Caco-2 (cell line): Measurements from ENCODE around the gene RAB13. TPM values are rescaled to one million over a fixed set of nuclear protein-coding genes. Genes with fewer than 3 reads are reported as not detected.

Source experiments
- BruUV-seq: library from RNA; stranded (reverse); fragments of 400-500 nt; replicated peaks from 2 replicates; lab custom pipeline; 2021; lab: Mats Ljungman, UMichigan
- CTCF ChIA-PET: fragments of 300-600 bp; sonication (Branson Sonifier 250); formaldehyde crosslinking; loops from one replicate; lab custom pipeline; 2022; ENCODE audit warnings: antibody characterized with exemption; lab: Charles Lee
- POLR2A ChIA-PET: fragments of 300-600 bp; sonication (Branson Sonifier 250); formaldehyde crosslinking; loops from one replicate; lab custom pipeline; 2022; ENCODE audit warnings: antibody characterized with exemption; lab: Charles Lee
- DNase-seq, 2 experiments: peaks; one replicate each; pipeline versions ENCODE4 v3.0.0 to v3.0.0-alpha.2; 2020 to 2022
- H3K27me3 ChIP-seq: replicated peaks from 2 replicates; pipeline ENCODE4 v1.6.0; 2011; ENCODE audit warnings: low read length; ENCODE audit not compliant: control insufficient read depth, insufficient read depth
- H3K36me3 ChIP-seq: 2 replicates; pipeline ENCODE4 v1.5.1; 2011; ENCODE audit warnings: low read length; ENCODE audit not compliant: control insufficient read depth, insufficient read depth
- H3K4me1 ChIP-seq: fragments of 250-450 bp; sonication (Bioruptor Pico); 2 replicates; pipeline ENCODE4 v1.5.1; 2020; ENCODE audit warnings: mild to moderate bottlenecking
- H3K4me3 ChIP-seq: 2 replicates; pipeline ENCODE4 v1.5.1; 2011; ENCODE audit warnings: low read depth, mild to moderate bottlenecking, control low read depth, low read length
- H3K9me3 ChIP-seq: fragments of 250-450 bp; sonication (Bioruptor Pico); 2 replicates; pipeline ENCODE4 v1.5.1; 2020; ENCODE audit warnings: mild to moderate bottlenecking, moderate library complexity
- H3K27ac Mint-ChIP-seq: one replicate; pipeline ENCODE4 v1.8.0; 2022; ENCODE audit warnings: mixed read lengths; ENCODE audit not compliant: unreplicated experiment
- H3K27me3 Mint-ChIP-seq: one replicate; pipeline ENCODE4 v1.8.0; 2022; ENCODE audit warnings: mixed read lengths; ENCODE audit not compliant: insufficient read depth, unreplicated experiment
- H3K36me3 Mint-ChIP-seq: one replicate; pipeline ENCODE4 v1.8.0; 2022; ENCODE audit warnings: mild to moderate bottlenecking, mixed read lengths; ENCODE audit not compliant: insufficient read depth, unreplicated experiment
- H3K4me1 Mint-ChIP-seq: one replicate; pipeline ENCODE4 v1.8.0; 2022; ENCODE audit warnings: low read depth, mixed read lengths; ENCODE audit not compliant: unreplicated experiment
- H3K4me3 Mint-ChIP-seq: one replicate; pipeline ENCODE4 v1.8.0; 2022; ENCODE audit warnings: mild to moderate bottlenecking, moderate library complexity, mixed read lengths; ENCODE audit not compliant: unreplicated experiment
- H3K9me3 Mint-ChIP-seq: one replicate; pipeline ENCODE4 v1.8.0; 2022; ENCODE audit warnings: mixed read lengths; ENCODE audit not compliant: unreplicated experiment
- intact Hi-C: fragments of 100-400 bp; cut with micrococcal nuclease; formaldehyde crosslinking; loops from one replicate; pipeline ENCODE4 v1.10.0; 2022; ENCODE audit not compliant: unreplicated experiment
- total RNA-seq: library from RNA; stranded (reverse); gene quantifications from 2 replicates; pipeline ENCODE4 v1.2.3, GENCODE V29; 2022
- TF ChIP-seq, protein P1 (sequence below), 2 experiments: fragments of 200-600 bp in 1 of 2; IDR thresholded peaks; 1 replicate in 1 of 2; 2 replicates in 1 of 2; pipeline versions ENCODE4 v1.5.1 to v1.8.0; 2011 to 2022; ENCODE audit warnings: antibody characterized with exemption in 1 of 2, control low read depth in 1 of 2, inconsistent platforms in 1 of 2, low read depth in 1 of 2, low read length in 1 of 2, mild to moderate bottlenecking in 1 of 2, moderate library complexity in 1 of 2; ENCODE audit not compliant: insufficient read depth in 1 of 2, severe bottlenecking in 1 of 2, unreplicated experiment in 1 of 2

RAB13 gene
- total RNA-seq, 1 experiment from 2014 or later: 79.3 TPM

DNA sequence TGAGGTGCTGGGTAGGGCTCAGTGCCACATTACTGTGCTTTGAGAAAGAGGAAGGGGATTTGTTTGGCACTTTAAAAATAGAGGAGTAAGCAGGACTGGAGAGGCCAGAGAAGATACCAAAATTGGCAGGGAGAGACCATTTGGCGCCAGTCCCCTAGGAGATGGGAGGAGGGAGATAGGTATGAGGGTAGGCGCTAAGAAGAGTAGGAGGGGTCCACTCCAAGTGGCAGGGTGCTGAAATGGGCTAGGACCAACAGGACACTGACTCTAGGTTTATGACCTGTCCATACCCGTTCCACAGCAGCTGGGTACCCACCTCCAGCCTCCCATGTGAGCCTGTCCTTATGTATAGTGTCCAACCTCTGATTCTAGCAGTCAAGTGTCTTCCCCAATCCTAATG lies 26.7 kb downstream of the RAB13 start:
- no peaks in the 10 kb centered on the region for H3K27me3 Mint-ChIP-seq
- Histone ChIP-seq H3K27me3 (no peaks in the 10 kb centered on the region), H3K9me3 (no peaks in the 10 kb centered on the region), H3K4me3 (no peak overlapping the region), H3K36me3 (peaks cover 4% of the 10 kb centered on the region), H3K4me1 (peaks cover 14% of the 10 kb centered on the region; the same call in 1 of the 2 replicates)
- H3K27ac Mint-ChIP-seq: no peak overlapping the region
- H3K36me3 Mint-ChIP-seq: peaks cover 67% of the 10 kb centered on the region
- TF ChIP-seq, protein P1, sequence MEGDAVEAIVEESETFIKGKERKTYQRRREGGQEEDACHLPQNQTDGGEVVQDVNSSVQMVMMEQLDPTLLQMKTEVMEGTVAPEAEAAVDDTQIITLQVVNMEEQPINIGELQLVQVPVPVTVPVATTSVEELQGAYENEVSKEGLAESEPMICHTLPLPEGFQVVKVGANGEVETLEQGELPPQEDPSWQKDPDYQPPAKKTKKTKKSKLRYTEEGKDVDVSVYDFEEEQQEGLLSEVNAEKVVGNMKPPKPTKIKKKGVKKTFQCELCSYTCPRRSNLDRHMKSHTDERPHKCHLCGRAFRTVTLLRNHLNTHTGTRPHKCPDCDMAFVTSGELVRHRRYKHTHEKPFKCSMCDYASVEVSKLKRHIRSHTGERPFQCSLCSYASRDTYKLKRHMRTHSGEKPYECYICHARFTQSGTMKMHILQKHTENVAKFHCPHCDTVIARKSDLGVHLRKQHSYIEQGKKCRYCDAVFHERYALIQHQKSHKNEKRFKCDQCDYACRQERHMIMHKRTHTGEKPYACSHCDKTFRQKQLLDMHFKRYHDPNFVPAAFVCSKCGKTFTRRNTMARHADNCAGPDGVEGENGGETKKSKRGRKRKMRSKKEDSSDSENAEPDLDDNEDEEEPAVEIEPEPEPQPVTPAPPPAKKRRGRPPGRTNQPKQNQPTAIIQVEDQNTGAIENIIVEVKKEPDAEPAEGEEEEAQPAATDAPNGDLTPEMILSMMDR (IDR thresholded peaks at IDR 0.05; ENCODE audit: insufficient read depth in 1 of 2, low read depth in 1 of 2, low read length in 1 of 2, severe bottlenecking in 1 of 2, unreplicated experiment in 1 of 2): no peak
- DNase-seq: no peak
- H3K9me3 Mint-ChIP-seq: no peaks in the 10 kb centered on the region
- no peak overlapping the region for H3K4me3 Mint-ChIP-seq
- intact Hi-C loops: no loop called here
- CTCF ChIA-PET: no interaction called here
- POLR2A ChIA-PET: interaction anchor here (2.5 kb wide), 1 partner anchor 8 kb away, joined by 22 read pairs; the partner anchor contains the start of gene CREB3L4
- H3K4me1 Mint-ChIP-seq: peaks cover 22% of the 10 kb centered on the region
- no TSS peak for BruUV-seq

DNA sequence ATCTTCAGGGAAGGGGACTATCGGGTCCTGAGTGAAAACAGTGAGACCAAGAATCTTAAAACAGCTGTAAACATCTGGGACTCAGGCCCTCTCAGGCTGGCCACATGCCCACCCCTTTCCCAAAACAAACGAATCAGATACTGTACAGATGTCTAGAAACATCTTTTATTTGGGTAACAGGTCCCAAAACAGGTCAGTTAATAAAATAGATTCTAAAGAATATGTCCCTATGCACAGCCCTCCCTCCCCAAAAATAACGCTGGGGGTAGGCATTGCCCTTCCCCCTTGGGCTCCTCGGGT lies 27.2 kb downstream of the RAB13 start:
- Mint-ChIP-seq H3K9me3 (no peaks in the 10 kb centered on the region), H3K4me3 (peak overlapping the region; percentile 88), H3K27me3 (no peaks in the 10 kb centered on the region), H3K36me3 (peaks cover 67% of the 10 kb centered on the region), H3K27ac (peak overlapping the region; percentile 78), H3K4me1 (peaks cover 27% of the 10 kb centered on the region)
- intact Hi-C loops: no loop called here
- no peak overlapping the region for H3K4me3 ChIP-seq
- TF ChIP-seq, protein P1 (IDR thresholded peaks at IDR 0.05; ENCODE audit: insufficient read depth in 1 of 2, low read depth in 1 of 2, low read length in 1 of 2, severe bottlenecking in 1 of 2, unreplicated experiment in 1 of 2): no peak
- no peaks in the 10 kb centered on the region for H3K9me3 ChIP-seq
- H3K27me3 ChIP-seq: no peaks in the 10 kb centered on the region
- peaks cover 4% of the 10 kb centered on the region for H3K36me3 ChIP-seq
- POLR2A ChIA-PET: interaction anchor here (0.6 to 2.5 kb wide), 6 partner anchors 8 to 175 kb away, joined by 4 to 22 read pairs (median 6); partner anchors contain the start of genes CREB3L4, GATAD2B and JTB
- peaks cover 19% of the 10 kb centered on the region for H3K4me1 ChIP-seq
- no peak for DNase-seq
- CTCF ChIA-PET: interaction anchor here (0.5 to 1.5 kb wide), 4 partner anchors 8 to 135 kb away, joined by 3 to 8 read pairs (median 6); partner anchors contain the start of genes DENND4B and JTB
- BruUV-seq: no TSS peak

DNA sequence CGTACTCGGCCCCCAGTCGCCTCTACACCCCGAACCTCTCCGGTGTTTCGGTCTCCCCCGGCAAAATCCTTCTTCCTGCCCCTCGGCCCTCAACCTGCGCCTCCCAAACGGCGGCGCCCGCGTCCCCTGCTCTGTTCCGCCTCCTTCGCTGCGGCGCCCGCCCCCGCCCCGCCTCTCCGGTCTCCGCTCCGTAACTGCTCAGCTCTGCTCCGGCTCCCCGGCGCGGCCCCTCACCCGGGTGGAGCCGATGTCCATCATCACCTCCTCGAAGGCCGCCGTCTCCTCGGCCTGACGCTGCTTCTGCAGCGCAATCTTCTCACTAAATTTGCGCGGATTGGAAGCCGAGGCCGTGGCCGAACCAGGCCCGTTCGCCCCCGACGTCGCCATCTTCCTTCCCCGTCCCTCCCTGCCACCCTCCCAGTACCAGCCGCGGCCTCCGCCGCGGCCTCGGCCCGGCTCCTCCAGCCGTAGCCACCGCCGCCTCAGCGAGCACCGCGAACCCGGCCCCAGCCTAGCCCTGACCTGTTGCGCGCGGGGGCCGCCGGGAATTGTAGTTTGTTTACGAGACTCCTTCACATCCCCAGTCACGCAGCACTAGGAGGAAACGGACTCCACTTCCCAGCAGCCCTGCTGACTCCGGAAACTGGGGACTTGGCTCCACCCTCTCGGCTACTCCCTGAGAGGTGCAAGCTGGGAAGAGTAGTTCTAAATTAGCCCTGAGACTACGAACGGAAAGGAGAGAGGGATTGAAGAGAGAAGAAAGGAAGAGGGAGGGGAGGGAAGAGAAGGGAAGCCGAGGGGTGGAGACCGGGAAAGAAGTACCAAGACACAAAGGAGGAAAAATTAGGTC lies 27.8 kb downstream of the RAB13 start, which contains the start of gene CRTC2:
TSS of gene CRTC2 (minus strand) at position 502 of the 850 bp plus-strand sequence. CDS start at position 387, 115 bp downstream.
- peaks cover 4% of the 10 kb centered on the region for H3K36me3 ChIP-seq
- intact Hi-C loops: no loop called here
- TF ChIP-seq, protein P1 (IDR thresholded peaks at IDR 0.05; ENCODE audit: insufficient read depth in 1 of 2, low read depth in 1 of 2, low read length in 1 of 2, severe bottlenecking in 1 of 2, unreplicated experiment in 1 of 2): peak in 1 of 2 experiments; percentile 23
- no TSS peak for BruUV-seq
- peak within 1 kb of the TSS; percentile 78 for H3K27ac Mint-ChIP-seq
- peaks cover 33% of the 10 kb centered on the region for H3K4me1 Mint-ChIP-seq
- H3K4me1 ChIP-seq: peaks cover 25% of the 10 kb centered on the region
- peak within 1 kb of the TSS; percentile 88 for H3K4me3 Mint-ChIP-seq
- ChIA-PET POLR2A (interaction anchor here (0.6 to 2.5 kb wide), 6 partner anchors 9 to 175 kb away, joined by 4 to 22 read pairs (median 6); partner anchors contain the start of genes CREB3L4, GATAD2B and JTB), CTCF (interaction anchor here (0.5 to 1.8 kb wide), 5 partner anchors 9 to 135 kb away, joined by 3 to 8 read pairs (median 6); partner anchors contain the start of genes DENND4B and JTB)
- peak within 1 kb of the TSS; percentile 98 for H3K4me3 ChIP-seq
- H3K9me3 ChIP-seq: no peaks in the 10 kb centered on the region
- peaks cover 62% of the 10 kb centered on the region for H3K36me3 Mint-ChIP-seq
- H3K27me3 ChIP-seq: no peaks in the 10 kb centered on the region
- H3K9me3 Mint-ChIP-seq: no peaks in the 10 kb centered on the region
- DNase-seq: peak; percentile 98
- H3K27me3 Mint-ChIP-seq: no peaks in the 10 kb centered on the region
